ENCODE data around the gene SCN8A.

Gene SCN8A

GRCh38 chr12:51759175-51759574 lies 168.1 kb downstream of the SCN8A start:
- no peak for DNase-seq (ENCODE audit: low spot score)
- TF ChIP-seq, protein P1, sequence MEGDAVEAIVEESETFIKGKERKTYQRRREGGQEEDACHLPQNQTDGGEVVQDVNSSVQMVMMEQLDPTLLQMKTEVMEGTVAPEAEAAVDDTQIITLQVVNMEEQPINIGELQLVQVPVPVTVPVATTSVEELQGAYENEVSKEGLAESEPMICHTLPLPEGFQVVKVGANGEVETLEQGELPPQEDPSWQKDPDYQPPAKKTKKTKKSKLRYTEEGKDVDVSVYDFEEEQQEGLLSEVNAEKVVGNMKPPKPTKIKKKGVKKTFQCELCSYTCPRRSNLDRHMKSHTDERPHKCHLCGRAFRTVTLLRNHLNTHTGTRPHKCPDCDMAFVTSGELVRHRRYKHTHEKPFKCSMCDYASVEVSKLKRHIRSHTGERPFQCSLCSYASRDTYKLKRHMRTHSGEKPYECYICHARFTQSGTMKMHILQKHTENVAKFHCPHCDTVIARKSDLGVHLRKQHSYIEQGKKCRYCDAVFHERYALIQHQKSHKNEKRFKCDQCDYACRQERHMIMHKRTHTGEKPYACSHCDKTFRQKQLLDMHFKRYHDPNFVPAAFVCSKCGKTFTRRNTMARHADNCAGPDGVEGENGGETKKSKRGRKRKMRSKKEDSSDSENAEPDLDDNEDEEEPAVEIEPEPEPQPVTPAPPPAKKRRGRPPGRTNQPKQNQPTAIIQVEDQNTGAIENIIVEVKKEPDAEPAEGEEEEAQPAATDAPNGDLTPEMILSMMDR (IDR thresholded peaks at IDR 0.05; ENCODE audit: extremely low read depth, insufficient read depth, missing control alignments) = no peak
- in situ Hi-C loops (cut with MboI; ENCODE audit: low pct_unique_long_range_greater_than_20kb, low sequenced_read_pairs, unreplicated experiment) = no loop called here

GRCh38 chr12:51759695-51760094 lies 168.7 kb downstream of the SCN8A start:
- TF ChIP-seq, protein P1 (IDR thresholded peaks at IDR 0.05; ENCODE audit: extremely low read depth, insufficient read depth, missing control alignments) = no peak
- in situ Hi-C loops (cut with MboI; ENCODE audit: low pct_unique_long_range_greater_than_20kb, low sequenced_read_pairs, unreplicated experiment) = no loop called here
- DNase-seq (ENCODE audit: low spot score) = no peak

DNA sequence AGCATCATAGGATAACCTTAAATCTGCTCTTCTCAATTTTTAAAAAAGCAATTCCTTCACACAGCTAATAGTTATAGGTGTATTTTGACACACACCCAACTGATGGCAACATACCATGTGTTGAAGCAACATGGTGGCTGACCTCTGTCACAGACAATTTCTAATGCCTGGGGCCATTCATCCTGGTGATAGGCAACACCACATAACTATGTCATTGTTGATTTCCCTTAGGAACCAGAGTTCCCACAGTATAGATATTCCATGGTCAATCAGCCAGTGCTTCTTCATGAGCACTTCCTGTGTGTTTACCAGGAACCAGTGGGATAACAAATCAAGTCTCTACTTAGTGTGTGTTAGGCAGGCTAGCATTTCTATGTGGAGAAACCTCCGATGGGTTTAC lies 169.2 kb downstream of the SCN8A start:
- no peak for DNase-seq (ENCODE audit: low spot score)
- TF ChIP-seq, protein P1 (IDR thresholded peaks at IDR 0.05; ENCODE audit: extremely low read depth, insufficient read depth, missing control alignments) = no peak
- in situ Hi-C loops (cut with MboI; ENCODE audit: low pct_unique_long_range_greater_than_20kb, low sequenced_read_pairs, unreplicated experiment) = no loop called here

- in situ Hi-C loops (cut with MboI; ENCODE audit: low pct_unique_long_range_greater_than_20kb, low sequenced_read_pairs, unreplicated experiment) = no loop called here
- TF ChIP-seq, protein P1 (IDR thresholded peaks at IDR 0.05; ENCODE audit: extremely low read depth, insufficient read depth, missing control alignments) = no peak
- no peak for DNase-seq (ENCODE audit: low spot score)
Observed at GRCh38 chr12:51763743-51764142, 172.7 kb downstream of the SCN8A start.

DNA sequence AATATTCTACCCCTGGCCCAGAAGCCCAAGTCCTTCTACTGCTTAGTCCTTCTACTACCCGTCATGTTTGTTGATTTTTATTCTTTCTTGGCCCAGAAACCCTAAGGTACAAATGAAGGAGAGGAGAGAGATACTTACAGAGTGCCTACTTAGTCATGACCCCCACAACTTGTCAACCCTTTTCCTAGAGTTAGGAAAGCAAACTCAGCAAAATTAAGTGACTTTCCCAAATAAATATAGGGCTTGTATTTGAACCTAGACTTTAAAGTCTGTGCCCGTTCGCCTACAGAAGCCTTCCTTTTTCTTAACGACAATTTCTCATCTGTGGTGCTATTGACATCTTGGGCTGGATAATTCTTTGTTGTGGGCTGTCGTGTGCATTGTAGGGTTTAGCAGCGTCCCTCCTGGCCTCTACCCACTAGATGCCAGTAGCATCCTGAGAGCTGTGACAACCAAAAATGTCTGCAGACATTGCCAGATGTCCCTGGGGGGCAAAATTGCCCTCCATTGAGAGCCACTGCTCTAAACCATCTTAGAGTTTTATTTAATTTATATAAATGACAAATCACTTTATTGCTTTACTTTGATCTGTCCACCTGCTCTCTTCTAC lies 175.1 kb downstream of the SCN8A start:
- TF ChIP-seq, protein P1 (IDR thresholded peaks at IDR 0.05; ENCODE audit: extremely low read depth, insufficient read depth, missing control alignments) = no peak
- DNase-seq (ENCODE audit: low spot score) = no peak
- in situ Hi-C loops (cut with MboI; ENCODE audit: low pct_unique_long_range_greater_than_20kb, low sequenced_read_pairs, unreplicated experiment) = no loop called here

DNA sequence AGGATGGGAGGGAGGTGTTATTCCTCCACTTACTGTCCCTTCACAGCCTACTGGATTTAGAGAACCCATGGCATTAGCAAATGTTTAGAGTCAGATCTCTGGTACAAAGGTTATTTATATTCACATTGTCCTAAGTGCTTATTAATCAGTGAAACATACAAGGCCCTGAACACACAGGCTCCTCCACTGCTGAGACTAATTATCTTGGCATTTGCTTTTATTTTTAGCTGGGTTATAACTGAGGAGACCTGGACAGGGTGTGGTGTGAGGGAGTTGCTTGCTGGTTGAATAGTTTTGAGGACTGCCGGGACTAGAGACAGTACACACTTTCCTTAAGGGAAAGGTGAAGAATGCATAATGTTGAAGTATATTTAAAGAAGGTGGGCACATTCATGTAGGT lies 180.0 kb downstream of the SCN8A start:
- in situ Hi-C loops (cut with MboI; ENCODE audit: low pct_unique_long_range_greater_than_20kb, low sequenced_read_pairs, unreplicated experiment) = no loop called here
- TF ChIP-seq, protein P1 (IDR thresholded peaks at IDR 0.05; ENCODE audit: extremely low read depth, insufficient read depth, missing control alignments) = no peak
- DNase-seq (ENCODE audit: low spot score) = no peak
